Panc1 (cell line): Measurements from ENCODE around the gene PRR5L.

Experiments
- CTCF ChIP-seq: fragments of 450-650 bp; IDR thresholded peaks from 2 replicates; pipeline ENCODE4 v1.5.1; 2017; ENCODE audit warnings: mild to moderate bottlenecking
- POLR2AphosphoS5 ChIP-seq: IDR thresholded peaks from 2 replicates; pipeline ENCODE4 v1.6.1; 2012; ENCODE audit warnings: mild to moderate bottlenecking, low read depth, low read length, moderate library complexity
- REST ChIP-seq, 2 experiments: IDR thresholded peaks; 2 replicates each; pipeline ENCODE4 v1.6.1; 2011 to 2012; ENCODE audit warnings: low read depth in 2 of 2, control low read depth in 1 of 2, low read length in 1 of 2, mild to moderate bottlenecking in 1 of 2, moderate library complexity in 1 of 2; ENCODE audit not compliant: insufficient read depth in 1 of 2

- TF ChIP-seq CTCF (no peak), REST (IDR thresholded peaks at IDR 0.05; ENCODE audit: insufficient read depth in 1 of 2, low read depth in 2 of 2, low read length in 1 of 2) (no peak), POLR2AphosphoS5 (no peak)
These were observed 107.6 kb downstream of the PRR5L start for GRCh38 chr11:36403661-36404060.
